SK-MEL-5 (cell line): ENCODE data around the gene GPAM. TPM values are rescaled to one million over a fixed set of nuclear protein-coding genes. Genes with fewer than 3 reads are reported as not detected.

Source experiments
- DNase-seq: peaks from one replicate; pipeline ENCODE4 v3.0.0-alpha.2; 2016; ENCODE audit warnings: low read depth, low spot score
- in situ Hi-C: cut with HindIII; loops from 2 replicates; pipeline ENCODE4 v1.10.0; 2016; ENCODE audit warnings: low sequenced_read_pairs, high pct_unique_total_duplicates, low pct_unique_long_range_greater_than_20kb
- total RNA-seq: library from RNA; depleted of rRNA; stranded (reverse); fragments of >200 nt; shearing (Covaris generic); gene quantifications from 2 replicates; pipeline ENCODE4 v1.2.3, GENCODE V29; 2014

Gene GPAM
- total RNA-seq, 1 experiment from 2014 or later, result 17.8 TPM

DNA sequence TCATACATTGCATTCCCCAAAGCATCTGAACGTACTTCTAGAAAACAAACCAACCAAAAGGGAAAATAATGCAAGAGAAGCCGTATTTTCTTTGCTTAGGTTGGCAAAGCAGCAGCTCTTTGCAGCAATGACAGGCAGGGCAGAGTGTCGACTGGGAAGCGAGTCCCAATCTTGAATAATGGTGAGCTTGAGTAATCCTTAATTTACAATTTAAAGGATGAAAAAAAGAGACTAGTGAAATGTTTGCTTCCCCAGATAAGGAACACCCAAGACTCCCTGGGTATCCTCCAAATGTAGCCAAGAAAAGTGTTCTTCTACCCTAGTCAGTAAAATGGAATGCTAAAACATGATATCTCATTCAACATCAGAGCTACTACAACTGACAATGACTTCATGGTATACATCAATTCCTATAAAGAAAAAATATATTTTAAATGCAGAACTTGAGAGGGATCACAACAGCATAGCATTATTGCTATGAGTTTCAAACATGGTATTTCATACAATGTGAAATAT, 32.0 kb downstream of the GPAM start:
- in situ Hi-C loops, result loop anchor here (25.0 kb wide), 1 partner anchor 161 kb away; no protein-coding TSS in a partner anchor

DNA sequence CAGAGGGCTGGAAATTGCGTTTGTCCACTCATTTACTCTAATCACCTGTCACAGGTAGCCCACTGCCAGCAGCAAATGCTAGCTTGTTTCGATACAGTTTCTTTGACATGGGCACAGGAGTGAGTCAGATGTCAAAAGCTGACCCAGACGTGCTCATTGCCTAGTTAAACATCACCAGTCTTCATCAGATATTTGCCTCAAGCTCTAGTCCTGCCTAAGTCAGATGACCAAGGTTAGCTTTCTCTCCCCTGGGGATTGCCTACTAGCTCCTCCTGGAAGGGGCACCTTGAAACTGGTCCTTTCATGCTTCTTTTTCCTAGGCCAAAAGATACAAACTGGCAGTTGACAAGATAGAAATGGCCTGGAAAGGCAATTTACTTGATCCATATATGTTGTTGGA, 35.2 kb downstream of the GPAM start:
- in situ Hi-C loops, result no loop called here
- no peak for DNase-seq

More for the DNA sequence above, 32.0 kb downstream of the GPAM start:
- no peak for DNase-seq

DNA sequence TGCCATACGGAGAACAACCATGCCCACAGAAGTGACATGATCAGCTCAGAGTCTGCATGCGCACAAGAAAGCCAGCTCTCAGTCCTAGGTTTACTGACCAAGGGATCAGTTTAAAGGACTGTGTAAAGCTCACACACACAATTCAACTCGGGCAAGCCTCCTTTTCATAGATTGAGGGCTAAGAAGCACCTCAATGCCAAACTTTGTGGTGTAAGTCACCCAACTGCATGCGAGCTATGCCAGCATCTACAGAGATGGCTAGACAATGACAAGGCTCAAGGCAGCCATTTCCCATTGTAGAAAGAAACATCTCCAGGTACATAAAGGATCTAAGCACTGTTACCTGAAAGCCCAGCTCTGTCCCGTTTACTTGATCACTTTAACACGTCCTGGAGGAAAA, 36.8 kb downstream of the GPAM start:
- in situ Hi-C loops, result no loop called here
- no peak for DNase-seq

DNA sequence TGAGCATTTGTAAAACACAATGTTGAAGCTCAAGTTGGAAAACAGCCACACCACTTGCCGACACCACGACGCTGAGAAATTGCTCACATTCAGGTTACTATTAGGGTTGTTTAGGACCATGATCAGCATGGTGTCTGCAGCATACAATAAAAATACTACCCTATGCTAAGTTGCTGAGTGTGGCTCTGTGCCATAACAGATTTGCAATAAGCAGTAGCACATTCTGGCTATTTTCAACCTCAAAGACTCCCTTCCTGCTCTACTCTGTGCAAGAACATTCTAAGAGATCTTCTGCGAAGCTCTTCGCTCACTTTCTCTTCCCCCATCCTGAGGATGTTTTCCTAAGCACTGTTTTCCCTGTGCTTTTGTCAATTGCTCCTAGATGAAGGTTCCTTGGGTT, 38.3 kb downstream of the GPAM start:
- in situ Hi-C loops, result no loop called here
- DNase-seq, result no peak

DNA sequence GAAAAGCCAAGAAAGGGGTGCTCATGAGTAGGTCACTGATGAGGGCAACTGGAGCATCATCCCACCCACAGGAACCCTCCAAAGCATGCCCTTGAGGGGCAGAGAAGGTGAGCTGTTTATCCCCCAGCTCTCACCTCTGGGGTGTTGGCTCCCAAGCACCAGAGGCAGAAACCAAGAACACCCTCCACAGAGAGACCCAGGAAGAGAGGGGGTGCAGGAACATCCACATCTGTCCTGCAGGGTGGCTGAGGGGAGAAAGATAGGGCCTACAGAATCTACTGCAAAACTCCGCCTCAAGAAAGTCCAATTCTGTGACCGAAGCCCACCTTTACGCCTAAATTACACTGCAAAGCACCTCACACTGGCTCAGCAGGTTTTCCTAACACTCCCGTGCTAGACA, 40.1 kb downstream of the GPAM start:
- no peak for DNase-seq
- in situ Hi-C loops, result no loop called here

DNA sequence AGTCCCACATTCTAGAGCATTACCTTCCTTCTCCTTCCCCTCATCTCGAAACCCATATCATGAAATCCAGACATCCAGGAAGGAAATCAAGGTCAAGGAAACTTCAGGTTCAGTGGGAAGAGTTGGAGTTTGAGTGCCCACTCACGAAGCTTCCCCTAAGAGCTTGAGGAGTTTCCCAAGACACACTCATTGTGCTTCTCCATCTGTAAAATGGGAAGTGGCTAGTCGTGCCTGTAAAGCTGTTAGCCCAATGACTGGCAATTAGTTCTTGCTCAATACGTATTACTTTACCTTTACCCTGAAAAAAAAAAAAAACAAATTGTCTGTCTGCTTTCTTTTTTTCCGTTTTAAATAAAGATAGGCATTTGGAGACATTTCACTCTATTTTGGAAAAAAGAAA, 42.3 kb downstream of the GPAM start:
- DNase-seq, result no peak
- in situ Hi-C loops, result no loop called here

DNA sequence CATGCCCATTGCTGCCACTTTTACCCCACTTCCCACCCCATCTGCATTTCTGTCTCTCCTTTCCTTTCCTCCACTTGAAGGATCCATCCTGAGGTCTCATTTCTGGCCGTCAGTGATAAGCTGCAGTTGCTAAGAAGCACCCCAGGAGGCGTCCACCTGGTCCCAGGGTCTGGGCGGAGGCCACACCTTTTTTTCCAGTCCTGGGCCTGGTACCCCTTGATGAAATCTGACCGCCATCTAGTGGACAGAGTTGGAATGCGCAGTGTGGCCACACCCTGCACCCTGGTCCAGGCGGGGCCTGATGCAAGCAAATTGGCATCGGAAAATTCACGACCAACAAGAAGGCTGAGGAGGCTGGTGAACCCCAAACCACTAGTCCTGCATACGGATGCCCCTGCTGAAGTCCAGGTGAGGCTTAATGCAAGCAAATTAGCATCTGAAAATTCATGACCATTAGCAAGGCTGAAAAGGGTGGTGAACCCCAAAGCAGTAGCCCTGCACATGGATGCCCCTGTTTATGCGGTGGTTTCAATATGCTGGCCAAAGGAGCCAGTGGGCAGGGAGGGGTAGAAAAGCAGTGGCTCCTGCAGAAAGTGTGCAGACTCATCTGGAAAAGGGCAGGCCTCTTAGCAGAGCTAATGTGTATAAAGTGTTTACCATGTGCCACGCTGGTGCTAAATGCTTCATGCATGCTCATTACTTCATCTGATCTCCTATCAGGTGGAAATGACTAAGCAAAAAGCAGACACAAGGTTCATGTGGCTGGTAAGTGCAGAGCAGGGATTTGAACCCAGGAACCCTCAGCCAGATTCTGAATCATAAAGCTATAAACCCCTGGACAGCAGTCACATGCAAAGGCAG, 43.2 kb downstream of the GPAM start:
- peak; percentile 85 for DNase-seq
- in situ Hi-C loops, result no loop called here

DNA sequence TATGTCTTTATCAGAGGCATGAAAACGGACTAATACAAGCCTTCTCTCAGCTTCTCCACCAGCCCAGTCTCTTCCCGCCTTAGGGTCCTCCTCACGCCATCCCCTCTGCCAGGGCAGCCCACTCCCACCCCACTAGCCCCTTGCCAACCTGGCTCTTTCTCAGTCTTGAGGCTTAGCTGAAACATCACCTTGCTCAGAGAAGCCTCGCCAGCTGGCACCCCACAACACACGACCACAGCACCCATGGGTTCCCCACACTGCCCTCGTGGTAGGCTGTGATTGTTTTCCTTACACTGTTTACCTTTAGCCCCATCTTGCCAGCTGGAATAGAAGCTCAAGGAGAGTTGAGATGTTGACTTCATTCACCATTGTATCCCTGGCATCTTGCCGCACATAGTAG, 44.4 kb downstream of the GPAM start:
- in situ Hi-C loops, result no loop called here

DNA sequence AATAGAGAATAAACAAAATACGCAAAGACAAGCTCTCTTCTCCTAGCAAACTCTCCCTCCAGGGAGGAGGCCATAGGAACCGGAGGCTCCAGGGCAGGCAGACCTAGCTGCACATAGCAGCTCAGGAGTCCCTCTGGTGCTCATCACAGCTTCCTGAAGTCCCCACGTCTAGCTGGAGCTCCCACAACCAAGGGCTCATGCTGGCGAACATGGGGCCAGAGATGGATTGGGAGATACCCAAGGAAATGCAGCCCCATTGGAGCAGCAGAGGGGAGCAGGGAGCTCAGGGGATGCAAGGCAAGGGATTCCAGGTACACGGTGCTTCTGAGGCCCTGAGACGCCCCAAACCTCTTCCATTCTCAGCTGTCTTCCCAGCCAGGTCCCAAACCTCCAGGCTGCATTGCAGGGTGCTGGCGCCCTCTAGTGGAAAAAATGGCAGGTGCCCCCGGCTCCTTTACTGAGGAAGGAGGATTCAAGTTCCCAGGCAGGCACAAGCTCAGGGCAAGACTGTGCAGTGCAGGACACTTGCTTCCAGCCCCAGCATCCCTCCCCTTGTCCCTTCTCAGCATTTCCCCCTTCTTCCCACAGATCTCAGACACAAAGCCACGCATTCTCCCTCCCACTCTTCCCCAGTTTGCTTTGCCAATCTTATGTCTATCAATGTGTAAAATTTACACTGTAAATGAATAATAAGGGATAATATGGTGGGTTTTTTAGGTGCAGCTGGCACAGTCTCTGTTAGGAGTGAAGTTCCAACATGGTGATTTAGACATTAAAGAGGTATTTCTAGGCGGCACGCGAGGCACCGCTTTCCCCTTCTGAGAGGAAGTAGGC, 46.2 kb downstream of the GPAM start:
- in situ Hi-C loops, result no loop called here
- DNase-seq, result peak; percentile 69

More for the DNA sequence above, 44.4 kb downstream of the GPAM start:
- no peak for DNase-seq

DNA sequence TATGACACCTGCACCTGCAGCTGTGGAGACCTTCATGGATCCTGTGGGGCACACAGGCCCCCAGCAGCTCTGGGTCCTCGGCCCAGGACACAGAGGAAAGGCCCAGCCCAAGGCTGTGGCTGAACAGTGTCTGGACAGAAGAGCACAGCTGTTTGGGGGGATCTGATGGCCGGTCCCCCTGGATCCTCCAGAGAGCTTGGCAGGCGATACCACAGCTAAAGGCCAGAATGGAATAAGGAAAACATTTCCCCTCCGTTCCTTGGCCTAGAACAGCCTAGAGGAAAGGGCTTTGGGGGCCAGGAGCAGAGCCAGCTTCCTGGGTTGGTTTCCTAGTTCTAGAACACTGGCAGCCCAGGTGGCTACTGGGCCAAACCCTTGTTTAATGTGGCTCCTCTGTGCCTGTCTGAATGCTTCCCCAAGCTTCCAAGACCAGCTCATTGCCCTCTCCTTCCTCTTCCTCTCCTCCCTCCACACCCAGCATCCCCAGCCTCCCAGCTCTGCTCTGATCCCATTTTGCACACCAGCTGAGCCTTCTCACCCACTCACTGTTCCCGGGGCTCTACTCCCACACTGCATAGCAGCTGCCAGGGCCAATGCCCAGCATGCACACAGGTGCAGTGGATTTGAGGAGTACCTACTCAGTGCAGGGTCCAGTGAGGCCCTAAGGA, 46.9 kb downstream of the GPAM start:
- in situ Hi-C loops, result no loop called here
- no peak for DNase-seq

DNA sequence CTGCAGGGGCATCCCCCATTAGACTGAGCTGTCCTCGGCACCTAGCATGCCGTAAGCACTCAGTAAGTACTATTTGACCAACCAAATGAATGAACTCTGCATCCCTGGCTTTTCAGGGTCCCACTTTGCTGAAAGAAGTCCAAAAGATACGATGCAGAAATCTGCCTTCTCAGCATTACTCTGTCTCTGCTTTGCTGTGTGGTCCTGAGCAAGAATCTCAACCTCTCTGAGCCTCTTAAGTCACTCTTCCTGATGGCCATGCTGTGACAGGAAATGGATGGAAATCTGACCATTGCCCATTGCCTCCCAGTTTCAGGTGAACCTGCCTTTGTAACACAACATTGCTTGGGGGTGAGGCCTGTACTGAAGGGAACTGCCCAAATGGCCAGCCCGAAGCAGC, 48.0 kb downstream of the GPAM start:
- in situ Hi-C loops, result no loop called here
- DNase-seq, result no peak

DNA sequence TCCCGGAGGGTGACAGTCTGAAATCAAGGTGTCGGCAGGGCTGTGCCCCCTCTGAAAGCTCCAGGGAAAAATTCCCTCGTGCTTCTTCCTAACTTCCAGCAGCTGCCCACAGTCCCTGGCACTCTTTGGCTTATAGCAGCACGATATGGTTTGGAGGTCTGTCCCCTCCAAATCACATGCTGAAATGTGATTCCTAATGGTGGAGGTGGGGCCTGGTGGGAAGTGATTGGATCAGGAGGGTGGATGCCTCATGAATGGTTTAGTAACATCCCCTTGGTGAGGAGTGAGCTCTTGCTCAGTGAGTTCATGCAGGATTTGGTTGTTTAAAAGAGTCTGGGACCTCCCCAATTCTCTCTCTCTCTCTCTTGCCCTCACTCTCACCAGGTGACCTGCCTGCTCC, 51.1 kb downstream of the GPAM start:
- in situ Hi-C loops, result no loop called here
- no peak for DNase-seq

DNA sequence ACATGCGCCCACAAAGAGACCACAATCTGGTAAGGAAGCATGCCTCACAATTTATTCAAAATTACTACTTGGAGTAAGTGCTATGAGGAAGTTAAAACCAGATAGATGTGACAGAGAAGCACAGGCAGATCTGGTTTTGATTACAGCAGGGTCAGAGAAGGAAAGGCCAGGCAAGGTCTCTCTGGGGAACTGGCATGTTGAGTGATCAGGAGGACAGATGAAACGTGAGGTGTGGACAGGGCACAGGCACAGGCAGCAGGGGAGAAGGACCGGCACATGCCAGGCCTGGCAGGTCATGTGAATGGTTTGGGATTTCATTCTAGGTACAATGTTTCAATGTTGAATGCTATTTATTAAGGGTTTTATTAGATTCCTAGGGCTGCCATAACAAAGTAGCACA, 51.6 kb downstream of the GPAM start:
- DNase-seq, result no peak
- in situ Hi-C loops, result no loop called here

DNA sequence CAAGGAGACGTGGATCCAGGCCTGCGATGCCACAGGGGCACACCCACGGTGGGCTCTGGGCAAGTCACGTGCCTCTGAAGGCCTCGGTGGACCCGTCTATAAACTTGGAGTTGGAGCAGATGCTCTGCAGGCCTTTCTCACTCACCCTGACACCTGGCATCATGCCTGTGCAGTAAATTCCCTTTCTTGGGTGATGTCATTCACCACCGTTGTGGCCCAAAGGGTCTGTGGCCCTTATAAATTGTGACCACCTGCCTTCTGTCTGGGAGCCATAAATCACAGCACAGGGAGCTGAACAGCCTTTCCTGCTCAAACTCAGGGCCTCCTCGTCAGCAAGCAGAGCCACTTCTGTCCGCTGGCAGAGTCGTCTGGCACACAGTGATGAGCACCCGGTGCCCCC, 52.2 kb downstream of the GPAM start:
- in situ Hi-C loops, result no loop called here
- no peak for DNase-seq

DNA sequence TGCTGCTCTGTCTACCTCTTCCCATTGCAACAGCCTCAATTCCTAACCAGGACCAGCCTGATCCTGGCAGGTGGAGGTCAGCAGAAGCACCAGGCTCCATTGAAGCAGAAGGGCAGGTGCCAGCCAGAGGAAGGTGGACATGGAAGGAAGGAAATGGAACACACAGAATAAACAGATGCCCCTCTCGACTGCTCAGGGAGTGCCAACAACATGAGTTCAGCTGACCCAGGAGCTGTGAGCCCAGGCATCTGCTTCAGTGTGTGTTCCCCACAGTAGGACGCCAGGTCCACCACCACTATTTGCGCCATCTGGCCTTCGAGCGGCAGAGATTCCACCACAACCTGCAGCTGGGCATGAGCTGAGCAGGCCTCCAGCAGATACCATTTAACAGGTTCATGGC, 56.7 kb downstream of the GPAM start:
- in situ Hi-C loops, result no loop called here

DNA sequence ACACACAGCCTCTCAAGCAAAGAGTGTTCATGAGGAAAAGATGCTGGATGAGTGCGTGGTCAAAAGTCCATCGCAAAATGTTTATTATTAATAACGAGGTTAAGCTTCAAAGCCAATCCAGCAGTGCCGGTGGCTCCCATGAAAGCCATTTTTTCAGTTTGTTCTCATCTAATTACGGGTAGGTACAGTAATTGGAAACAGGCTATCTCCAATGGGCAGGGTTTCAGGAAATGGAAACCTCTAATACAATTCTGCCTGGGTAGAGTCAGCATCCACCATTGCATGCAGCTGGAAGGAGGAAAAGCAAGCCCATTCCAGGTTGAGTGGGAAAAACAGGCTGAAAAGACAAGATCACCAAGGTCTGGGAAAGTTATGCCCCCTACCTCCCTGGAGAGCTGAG, 57.4 kb downstream of the GPAM start:
- in situ Hi-C loops, result no loop called here

More for the DNA sequence above, 56.7 kb downstream of the GPAM start:
- no peak for DNase-seq

DNA sequence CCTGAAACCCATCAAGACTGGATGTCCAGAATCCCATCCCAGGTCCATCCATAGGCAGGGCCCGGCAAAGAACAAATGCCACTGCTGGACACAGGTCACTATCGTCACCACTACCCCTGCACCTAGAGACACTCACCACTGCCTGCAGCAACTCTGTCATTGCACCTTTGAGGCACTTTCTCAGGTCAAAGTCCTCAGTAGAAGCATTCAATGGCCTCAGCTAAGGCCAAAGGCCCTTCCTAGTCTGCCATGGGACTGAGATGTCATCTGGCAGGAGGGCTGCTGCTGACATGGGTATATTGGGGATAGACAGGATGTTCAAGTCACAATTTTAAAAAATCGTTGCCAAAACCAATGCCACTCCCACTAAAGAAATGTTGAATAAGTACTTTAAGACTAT, 58.7 kb downstream of the GPAM start:
- in situ Hi-C loops, result no loop called here

More for the DNA sequence above, 57.4 kb downstream of the GPAM start:
- DNase-seq, result no peak

DNA sequence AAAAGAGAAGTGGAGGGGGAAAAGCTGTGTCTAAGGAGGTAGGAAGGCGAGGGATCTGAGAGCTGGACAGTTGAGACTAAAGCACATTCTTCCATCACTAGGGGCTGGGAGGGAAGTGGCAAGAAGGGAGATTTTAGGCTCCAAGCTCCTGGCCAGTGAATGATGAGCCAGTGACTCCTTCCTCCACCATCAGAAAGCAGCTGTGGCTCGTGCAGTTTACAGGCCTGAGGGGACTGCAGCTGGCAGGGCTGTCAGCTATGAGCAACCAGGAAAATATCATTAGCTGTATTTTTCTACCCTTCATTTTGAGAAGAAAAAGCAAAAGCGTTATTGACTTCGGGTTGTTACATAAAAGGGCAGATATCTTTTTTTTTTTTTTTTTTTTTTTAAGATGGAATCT, 60.7 kb downstream of the GPAM start:
- in situ Hi-C loops, result no loop called here
- no peak for DNase-seq

More for the DNA sequence above, 58.7 kb downstream of the GPAM start:
- DNase-seq, result no peak
